MCF 10A (cell line): ENCODE data around the gene MINDY2. TPM values are rescaled to one million over a fixed set of nuclear protein-coding genes. Genes with fewer than 3 reads are reported as not detected.

Experiments
- Bru-seq: library from RNA; stranded (reverse); fragments of 400-500 nt; gene quantifications from one replicate; lab custom pipeline; 2021; lab: Mats Ljungman, UMichigan
- BruChase-seq, 2 experiments: library from RNA; stranded (reverse); fragments of 400-500 nt; gene quantifications; one replicate each; lab custom pipeline; 2021; lab: Mats Ljungman, UMichigan
- BruUV-seq: library from RNA; stranded (reverse); fragments of 400-500 nt; replicated peaks from 2 replicates; lab custom pipeline; 2021; lab: Mats Ljungman, UMichigan
- CTCF ChIA-PET: fragments of 300-600 bp; sonication (Branson Sonifier 250); formaldehyde crosslinking; extraction: SDS; loops from one replicate; lab custom pipeline; 2021; ENCODE audit warnings: antibody characterized with exemption, inconsistent platforms; lab: Yijun Ruan, JAX
- POLR2A ChIA-PET: fragments of 300-600, 350-650 bp; sonication (Branson Sonifier 250); formaldehyde crosslinking; extraction: SDS; loops from one replicate; lab custom pipeline; 2020; ENCODE audit warnings: antibody characterized with exemption, inconsistent platforms; lab: Yijun Ruan, JAX
- DNase-seq: peaks from one replicate; pipeline ENCODE4 v3.0.0-alpha.2; 2018; ENCODE audit not compliant: unreplicated experiment
- H3K27ac Mint-ChIP-seq: one replicate; pipeline ENCODE4 v1.8.0; 2022; ENCODE audit warnings: mild to moderate bottlenecking, low read depth, mixed read lengths; ENCODE audit not compliant: unreplicated experiment
- H3K27me3 Mint-ChIP-seq: one replicate; pipeline ENCODE4 v1.8.0; 2022; ENCODE audit warnings: mixed read lengths; ENCODE audit not compliant: insufficient read depth, unreplicated experiment
- H3K36me3 Mint-ChIP-seq: one replicate; pipeline ENCODE4 v1.8.0; 2022; ENCODE audit warnings: mild to moderate bottlenecking, moderate library complexity, mixed read lengths; ENCODE audit not compliant: insufficient read depth, unreplicated experiment
- H3K4me1 Mint-ChIP-seq: one replicate; pipeline ENCODE4 v1.8.0; 2022; ENCODE audit warnings: mixed read lengths; ENCODE audit not compliant: insufficient read depth, unreplicated experiment
- H3K4me3 Mint-ChIP-seq: one replicate; pipeline ENCODE4 v1.8.0; 2022; ENCODE audit warnings: mild to moderate bottlenecking, moderate library complexity, mixed read lengths; ENCODE audit not compliant: unreplicated experiment
- H3K9me3 Mint-ChIP-seq: one replicate; pipeline ENCODE4 v1.8.0; 2022; ENCODE audit warnings: mixed read lengths; ENCODE audit not compliant: unreplicated experiment
- intact Hi-C: fragments of 100-400 bp; cut with micrococcal nuclease; formaldehyde crosslinking; loops from 2 replicates; pipeline ENCODE4 v1.14.1; 2022
- long read RNA-seq: library from polyadenylated mRNA; stranded (forward); transcript quantifications from one replicate; pipeline ENCODE4 v2.0.0, GENCODE V29; 2022
- total RNA-seq: library from RNA; stranded (reverse); gene quantifications from 2 replicates; pipeline ENCODE4 v1.2.3, GENCODE V29; 2022
- TF ChIP-seq, protein P1 (sequence below): fragments of 200-600 bp; IDR thresholded peaks from one replicate; pipeline ENCODE4 v1.8.0; 2022; ENCODE audit warnings: antibody characterized with exemption, mild to moderate bottlenecking; ENCODE audit not compliant: unreplicated experiment

Gene MINDY2
- total RNA-seq (18.8 and 21.9 TPM in 2 replicates), Bru-seq, nascent RNA (percentile 73 among the genes with signal in this experiment), BruChase-seq, experiment 1, labeled RNA remaining after a 6-hour chase (percentile 87 among the genes with signal in this experiment), BruChase-seq, experiment 2, labeled RNA remaining after a 2-hour chase (percentile 78 among the genes with signal in this experiment)
- long read RNA-seq, full-length matches to known transcripts: 10 of 77 reads
- long read RNA-seq, partial matches to known transcripts: 5 of 77 reads
- long read RNA-seq, other reads (novel, unspliced or antisense): 62 of 77 reads

- Mint-ChIP-seq H3K27ac (peak within 1 kb of the TSS; percentile 97), H3K4me1 (peaks cover 11% of the 10 kb centered on the region), H3K4me3 (no peak within 1 kb of the TSS), H3K9me3 (peaks cover 7% of the 10 kb centered on the region), H3K27me3 (no peaks in the 10 kb centered on the region), H3K36me3 (no peaks in the 10 kb centered on the region)
- ChIA-PET POLR2A (interaction anchor here (0.6 to 11.3 kb wide), 69 partner anchors 10 to 1090 kb away, joined by 3 to 368 read pairs (median 4); partner anchors contain the start of genes ADAM10, BNIP2, POLR2M and RNF111), CTCF (interaction anchor here (0.6 to 3.5 kb wide), 20 partner anchors 8 to 1714 kb away, joined by 3 to 20 read pairs (median 4); partner anchors contain the start of gene ADAM10)
- BruUV-seq: no TSS peak
- peak; percentile 98 for DNase-seq
- intact Hi-C loops: loop anchor here (1.0 to 10.0 kb wide), 5 partner anchors 21 to 758 kb away; partner anchors contain the start of gene SLTM
- TF ChIP-seq, protein P1, sequence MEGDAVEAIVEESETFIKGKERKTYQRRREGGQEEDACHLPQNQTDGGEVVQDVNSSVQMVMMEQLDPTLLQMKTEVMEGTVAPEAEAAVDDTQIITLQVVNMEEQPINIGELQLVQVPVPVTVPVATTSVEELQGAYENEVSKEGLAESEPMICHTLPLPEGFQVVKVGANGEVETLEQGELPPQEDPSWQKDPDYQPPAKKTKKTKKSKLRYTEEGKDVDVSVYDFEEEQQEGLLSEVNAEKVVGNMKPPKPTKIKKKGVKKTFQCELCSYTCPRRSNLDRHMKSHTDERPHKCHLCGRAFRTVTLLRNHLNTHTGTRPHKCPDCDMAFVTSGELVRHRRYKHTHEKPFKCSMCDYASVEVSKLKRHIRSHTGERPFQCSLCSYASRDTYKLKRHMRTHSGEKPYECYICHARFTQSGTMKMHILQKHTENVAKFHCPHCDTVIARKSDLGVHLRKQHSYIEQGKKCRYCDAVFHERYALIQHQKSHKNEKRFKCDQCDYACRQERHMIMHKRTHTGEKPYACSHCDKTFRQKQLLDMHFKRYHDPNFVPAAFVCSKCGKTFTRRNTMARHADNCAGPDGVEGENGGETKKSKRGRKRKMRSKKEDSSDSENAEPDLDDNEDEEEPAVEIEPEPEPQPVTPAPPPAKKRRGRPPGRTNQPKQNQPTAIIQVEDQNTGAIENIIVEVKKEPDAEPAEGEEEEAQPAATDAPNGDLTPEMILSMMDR: peak; percentile 28
Observed at GRCh38 chr15:58770857-58771620, at the start of gene MINDY2. TSS of gene MINDY2 (plus strand) at chr15:58771302. CDS start at chr15:58771396, 94 bp downstream.

GRCh38 chr15:58724466-58724865 is 46.6 kb upstream of the MINDY2 start:
- CTCF ChIA-PET: interaction anchor here (0.8 kb wide), 1 partner anchor 11 kb away, joined by 3 read pairs; no protein-coding TSS in a partner anchor
- TF ChIP-seq, protein P1: no peak
- Mint-ChIP-seq H3K36me3 (no peaks in the 10 kb centered on the region), H3K4me1 (peaks cover 6% of the 10 kb centered on the region), H3K27ac (peak overlapping the region; percentile 59), H3K27me3 (no peaks in the 10 kb centered on the region), H3K9me3 (no peaks in the 10 kb centered on the region), H3K4me3 (no peak overlapping the region)
- no TSS peak for BruUV-seq
- POLR2A ChIA-PET: interaction anchor here (0.7 to 1.5 kb wide), 3 partner anchors 25 to 844 kb away, joined by 3 to 5 read pairs (median 4); partner anchors contain the start of genes ADAM10 and MINDY2
- no peak for DNase-seq
- intact Hi-C loops: no loop called here

GRCh38 chr15:58726867-58727266 is 44.2 kb upstream of the MINDY2 start:
- ChIA-PET POLR2A (interaction anchor here (1.4 to 2.1 kb wide), 4 partner anchors 11 to 44 kb away, joined by 3 to 10 read pairs (median 5); partner anchors contain the start of genes ADAM10 and MINDY2), CTCF (no interaction called here)
- DNase-seq: no peak
- no peaks in the 10 kb centered on the region for H3K36me3 Mint-ChIP-seq
- no peaks in the 10 kb centered on the region for H3K27me3 Mint-ChIP-seq
- H3K4me3 Mint-ChIP-seq: no peak overlapping the region
- peaks cover 22% of the 10 kb centered on the region for H3K4me1 Mint-ChIP-seq
- BruUV-seq: no TSS peak
- TF ChIP-seq, protein P1: no peak
- no peak overlapping the region for H3K27ac Mint-ChIP-seq
- H3K9me3 Mint-ChIP-seq: no peaks in the 10 kb centered on the region
- intact Hi-C loops: no loop called here
